Activated naive CD4-positive, alpha-beta T cell treated with anti-CD3 and anti-CD28 coated beads, Interleukin-2, amount 10 ng/mL, durations not matched to agents 7 days and 5 days (primary cell): ENCODE results near the gene TUBB4A.

Source experiments
- CTCF ChIA-PET: fragments of 350-600 bp; sonication (Branson Sonifier 250); formaldehyde crosslinking; loops from one replicate; lab custom pipeline; 2021; ENCODE audit warnings: antibody characterized with exemption; lab: Charles Lee
- DNase-seq: peaks from one replicate; pipeline ENCODE4 v3.0.0-alpha.2; 2020
- H3K27ac Mint-ChIP-seq: one replicate; pipeline ENCODE4 v1.8.0; 2021; ENCODE audit warnings: mild to moderate bottlenecking, moderate library complexity, mixed read lengths
- H3K27me3 Mint-ChIP-seq: one replicate; pipeline ENCODE4 v1.8.0; 2021; ENCODE audit warnings: mild to moderate bottlenecking, mixed read lengths
- H3K36me3 Mint-ChIP-seq: one replicate; pipeline ENCODE4 v1.8.0; 2021; ENCODE audit warnings: mixed read lengths
- H3K4me1 Mint-ChIP-seq: one replicate; pipeline ENCODE4 v1.8.0; 2021; ENCODE audit warnings: mixed read lengths
- H3K4me3 Mint-ChIP-seq: one replicate; pipeline ENCODE4 v1.8.0; 2021; ENCODE audit warnings: mild to moderate bottlenecking, moderate library complexity, mixed read lengths
- H3K9me3 Mint-ChIP-seq: one replicate; pipeline ENCODE4 v1.8.0; 2021; ENCODE audit warnings: mixed read lengths

TUBB4A gene

GRCh38 chr19:6494438-6495036 lies 7.6 kb downstream of the TUBB4A start:
- CTCF ChIA-PET: no interaction called here
- DNase-seq: no peak
- H3K4me1 Mint-ChIP-seq: peaks cover 15% of the 10 kb centered on the region
- H3K27me3 Mint-ChIP-seq: peaks cover 15% of the 10 kb centered on the region
- H3K36me3 Mint-ChIP-seq: no peaks in the 10 kb centered on the region
- H3K27ac Mint-ChIP-seq: no peak overlapping the region
- no peak overlapping the region for H3K4me3 Mint-ChIP-seq
- H3K9me3 Mint-ChIP-seq: peaks cover 10% of the 10 kb centered on the region

GRCh38 chr19:6491802-6492592 lies 10.1 kb downstream of the TUBB4A start:
- H3K27me3 Mint-ChIP-seq: peaks cover 9% of the 10 kb centered on the region
- CTCF ChIA-PET: interaction anchor here (0.8 to 4.5 kb wide), 3 partner anchors 10 to 190 kb away, joined by 4 to 14 read pairs (median 5); partner anchors contain the start of gene DENND1C
- no peaks in the 10 kb centered on the region for H3K36me3 Mint-ChIP-seq
- no peak overlapping the region for H3K27ac Mint-ChIP-seq
- peaks cover 10% of the 10 kb centered on the region for H3K4me1 Mint-ChIP-seq
- peaks cover 10% of the 10 kb centered on the region for H3K9me3 Mint-ChIP-seq
- no peak for DNase-seq
- no peak overlapping the region for H3K4me3 Mint-ChIP-seq

- DNase-seq: no peak
- no peak overlapping the region for H3K27ac Mint-ChIP-seq
- H3K4me3 Mint-ChIP-seq: no peak overlapping the region
- CTCF ChIA-PET: interaction anchor here (4.5 kb wide), 1 partner anchor 8 kb away, joined by 14 read pairs; the partner anchor contains the start of gene DENND1C
- no peaks in the 10 kb centered on the region for H3K36me3 Mint-ChIP-seq
- H3K9me3 Mint-ChIP-seq: peaks cover 10% of the 10 kb centered on the region
- H3K27me3 Mint-ChIP-seq: peaks cover 9% of the 10 kb centered on the region
- peaks cover 10% of the 10 kb centered on the region for H3K4me1 Mint-ChIP-seq
Observed at GRCh38 chr19:6490134-6490533, 12.0 kb downstream of the TUBB4A start.

- Mint-ChIP-seq H3K4me3 (peak overlapping the region; percentile 20), H3K4me1 (peaks cover 10% of the 10 kb centered on the region), H3K27me3 (peaks cover 9% of the 10 kb centered on the region), H3K36me3 (no peaks in the 10 kb centered on the region), H3K9me3 (peaks cover 10% of the 10 kb centered on the region), H3K27ac (peak overlapping the region; percentile 73)
- no peak for DNase-seq
- CTCF ChIA-PET: interaction anchor here (4.5 kb wide), 1 partner anchor 8 kb away, joined by 14 read pairs; the partner anchor contains the start of gene DENND1C
Observed at GRCh38 chr19:6489278-6490061, 12.6 kb downstream of the TUBB4A start.

- Mint-ChIP-seq H3K36me3 (peaks cover 1% of the 10 kb centered on the region), H3K4me3 (no peak overlapping the region), H3K27me3 (peaks cover 4% of the 10 kb centered on the region), H3K27ac (no peak overlapping the region), H3K9me3 (no peaks in the 10 kb centered on the region), H3K4me1 (peaks cover 32% of the 10 kb centered on the region)
- CTCF ChIA-PET: no interaction called here
- no peak for DNase-seq
Observed at GRCh38 chr19:6484831-6485230, 17.3 kb downstream of the TUBB4A start.

- DNase-seq: no peak
- CTCF ChIA-PET: no interaction called here
- H3K27ac Mint-ChIP-seq: no peak overlapping the region
Observed at GRCh38 chr19:6484230-6484629, 17.9 kb downstream of the TUBB4A start.

GRCh38 chr19:6483235-6483634 lies 18.9 kb downstream of the TUBB4A start:
- H3K27me3 Mint-ChIP-seq: no peaks in the 10 kb centered on the region
- H3K36me3 Mint-ChIP-seq: peaks cover 4% of the 10 kb centered on the region
- no peak for DNase-seq
- no peaks in the 10 kb centered on the region for H3K9me3 Mint-ChIP-seq
- no peak overlapping the region for H3K27ac Mint-ChIP-seq
- no peak overlapping the region for H3K4me3 Mint-ChIP-seq
- CTCF ChIA-PET: no interaction called here
- H3K4me1 Mint-ChIP-seq: peaks cover 36% of the 10 kb centered on the region

More at GRCh38 chr19:6484230-6484629, 17.9 kb downstream of the TUBB4A start:
- peaks cover 1% of the 10 kb centered on the region for H3K36me3 Mint-ChIP-seq
- no peak overlapping the region for H3K4me3 Mint-ChIP-seq
- no peaks in the 10 kb centered on the region for H3K9me3 Mint-ChIP-seq
- H3K4me1 Mint-ChIP-seq: peaks cover 34% of the 10 kb centered on the region
- peaks cover 1% of the 10 kb centered on the region for H3K27me3 Mint-ChIP-seq

GRCh38 chr19:6482343-6482686 lies 19.8 kb downstream of the TUBB4A start:
- H3K27me3 Mint-ChIP-seq: no peaks in the 10 kb centered on the region
- peaks cover 36% of the 10 kb centered on the region for H3K4me1 Mint-ChIP-seq
- no peak for DNase-seq
- H3K27ac Mint-ChIP-seq: peak overlapping the region; percentile 92
- H3K4me3 Mint-ChIP-seq: peak overlapping the region; percentile 93
- CTCF ChIA-PET: interaction anchor here (1.8 kb wide), 1 partner anchor 9 kb away, joined by 14 read pairs; no protein-coding TSS in a partner anchor
- no peaks in the 10 kb centered on the region for H3K9me3 Mint-ChIP-seq
- peaks cover 4% of the 10 kb centered on the region for H3K36me3 Mint-ChIP-seq

GRCh38 chr19:6481541-6482342 lies 20.4 kb downstream of the TUBB4A start, which contains the start of gene DENND1C:
Gene DENND1C, minus strand, starts transcription at chr19:6481787. Its CDS starts 92 bp downstream, at chr19:6481695.
- DNase-seq: peak; percentile 83
- CTCF ChIA-PET: interaction anchor here (0.7 to 1.8 kb wide), 4 partner anchors 10 to 678 kb away, joined by 3 to 14 read pairs (median 4); no protein-coding TSS in a partner anchor
- Mint-ChIP-seq H3K27me3 (no peaks in the 10 kb centered on the region), H3K27ac (peak within 1 kb of the TSS; percentile 92), H3K9me3 (no peaks in the 10 kb centered on the region), H3K4me3 (peak within 1 kb of the TSS; percentile 93), H3K4me1 (peaks cover 36% of the 10 kb centered on the region), H3K36me3 (peaks cover 6% of the 10 kb centered on the region)

- H3K27me3 Mint-ChIP-seq: no peaks in the 10 kb centered on the region
- peak overlapping the region; percentile 93 for H3K4me3 Mint-ChIP-seq
- H3K27ac Mint-ChIP-seq: peak overlapping the region; percentile 92
- H3K36me3 Mint-ChIP-seq: peaks cover 11% of the 10 kb centered on the region
- peaks cover 36% of the 10 kb centered on the region for H3K4me1 Mint-ChIP-seq
- CTCF ChIA-PET: interaction anchor here (0.6 to 1.8 kb wide), 6 partner anchors 10 to 677 kb away, joined by 3 to 14 read pairs (median 4); no protein-coding TSS in a partner anchor
- peak; percentile 43 for DNase-seq
- no peaks in the 10 kb centered on the region for H3K9me3 Mint-ChIP-seq
Observed at GRCh38 chr19:6480848-6481415, 21.2 kb downstream of the TUBB4A start.

GRCh38 chr19:6479836-6480398 lies 22.2 kb downstream of the TUBB4A start:
- Mint-ChIP-seq H3K27ac (peak overlapping the region; percentile 87), H3K4me3 (peak overlapping the region; percentile 93), H3K36me3 (peaks cover 17% of the 10 kb centered on the region), H3K9me3 (no peaks in the 10 kb centered on the region), H3K27me3 (no peaks in the 10 kb centered on the region), H3K4me1 (peaks cover 36% of the 10 kb centered on the region)
- CTCF ChIA-PET: interaction anchor here (0.6 to 1.7 kb wide), 3 partner anchors 25 to 354 kb away, joined by 3 to 5 read pairs (median 3); no protein-coding TSS in a partner anchor
- no peak for DNase-seq

GRCh38 chr19:6478815-6479214 lies 23.3 kb downstream of the TUBB4A start:
- Mint-ChIP-seq H3K9me3 (no peaks in the 10 kb centered on the region), H3K4me3 (no peak overlapping the region), H3K4me1 (peaks cover 36% of the 10 kb centered on the region), H3K27me3 (no peaks in the 10 kb centered on the region), H3K36me3 (peaks cover 24% of the 10 kb centered on the region), H3K27ac (no peak overlapping the region)
- CTCF ChIA-PET: no interaction called here
- DNase-seq: no peak
